Measurements from ENCODE around the gene OR7G2. TPM values are rescaled to one million over a fixed set of nuclear protein-coding genes. Genes with fewer than 3 reads are reported as not detected.
A peak's percentile ranks its signal among the peaks of the same experiment; 100 is the strongest.

Gene OR7G2
- total and polyA plus RNA-seq, 9 of the 15 experiments (the other 6 are each of a cell fraction or from before 2014, with no cell fraction given): 0.20 TPM; not detected in 8

DNA sequence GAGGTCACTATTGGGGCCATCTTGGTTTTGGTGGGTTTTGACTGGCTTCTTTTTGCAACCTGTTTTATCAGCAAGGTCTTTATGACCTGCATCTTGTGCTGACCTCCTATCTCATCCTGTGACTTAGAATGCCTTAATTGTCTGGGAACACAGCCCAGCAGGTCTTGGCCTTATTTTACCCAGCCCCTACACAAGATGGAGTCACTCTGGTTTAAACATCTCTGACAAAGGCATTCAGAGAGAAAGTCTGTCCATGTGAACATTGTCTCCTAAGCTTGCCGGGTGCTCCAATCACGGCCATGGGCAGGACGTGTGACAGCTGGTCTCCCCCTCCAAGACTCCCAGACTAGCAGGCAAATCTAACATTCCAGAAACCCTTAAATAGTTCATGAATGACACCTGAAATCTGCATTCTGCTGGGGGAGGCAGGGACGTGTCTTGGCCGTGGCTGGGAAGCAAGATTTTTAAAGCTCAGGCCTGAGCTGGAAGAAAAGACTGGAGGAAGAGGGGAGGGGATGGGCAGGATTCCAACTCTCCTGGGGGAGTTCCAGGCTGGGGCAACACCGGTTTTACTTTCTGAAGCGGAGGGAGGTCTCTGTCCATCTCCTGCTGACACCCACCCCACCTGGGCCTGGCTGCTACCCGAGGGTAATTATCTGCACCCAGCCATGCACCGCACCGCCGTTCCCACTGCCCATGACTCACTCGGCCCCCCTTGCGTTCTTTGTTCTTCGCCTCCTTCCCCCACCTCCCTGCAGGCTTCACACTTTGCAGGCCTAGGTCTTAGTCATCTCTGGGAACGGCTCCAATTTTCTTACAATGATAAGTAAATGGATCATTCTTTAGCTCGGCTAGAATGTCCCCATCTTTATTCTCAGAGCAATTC is 32.0 kb downstream of the OR7G2 start (continued):
- TF ChIP-seq ZNF644 (tag; IDR thresholded peaks at IDR 0.05; ENCODE audit: low read depth): peak; percentile 73; the same call in 1 of the 2 replicates
- no peak for TF ChIP-seq PHF8 (IDR thresholded peaks at IDR 0.05; ENCODE audit: borderline replicate concordance, low read length)
- peak; percentile 98 for TF ChIP-seq NFIC (IDR thresholded peaks at IDR 0.05)
- TF ChIP-seq NFE2 (IDR thresholded peaks at IDR 0.05; ENCODE audit: low read depth): peak; percentile 65
- TF ChIP-seq TAL1 (IDR thresholded peaks at IDR 0.05): peak; percentile 74
- TF ChIP-seq, protein P1, sequence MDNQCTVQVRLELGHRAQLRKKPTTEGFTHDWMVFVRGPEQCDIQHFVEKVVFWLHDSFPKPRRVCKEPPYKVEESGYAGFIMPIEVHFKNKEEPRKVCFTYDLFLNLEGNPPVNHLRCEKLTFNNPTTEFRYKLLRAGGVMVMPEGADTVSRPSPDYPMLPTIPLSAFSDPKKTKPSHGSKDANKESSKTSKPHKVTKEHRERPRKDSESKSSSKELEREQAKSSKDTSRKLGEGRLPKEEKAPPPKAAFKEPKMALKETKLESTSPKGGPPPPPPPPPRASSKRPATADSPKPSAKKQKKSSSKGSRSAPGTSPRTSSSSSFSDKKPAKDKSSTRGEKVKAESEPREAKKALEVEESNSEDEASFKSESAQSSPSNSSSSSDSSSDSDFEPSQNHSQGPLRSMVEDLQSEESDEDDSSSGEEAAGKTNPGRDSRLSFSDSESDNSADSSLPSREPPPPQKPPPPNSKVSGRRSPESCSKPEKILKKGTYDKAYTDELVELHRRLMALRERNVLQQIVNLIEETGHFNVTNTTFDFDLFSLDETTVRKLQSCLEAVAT (IDR thresholded peaks at IDR 0.05): no peak
- TF ChIP-seq, protein P2, sequence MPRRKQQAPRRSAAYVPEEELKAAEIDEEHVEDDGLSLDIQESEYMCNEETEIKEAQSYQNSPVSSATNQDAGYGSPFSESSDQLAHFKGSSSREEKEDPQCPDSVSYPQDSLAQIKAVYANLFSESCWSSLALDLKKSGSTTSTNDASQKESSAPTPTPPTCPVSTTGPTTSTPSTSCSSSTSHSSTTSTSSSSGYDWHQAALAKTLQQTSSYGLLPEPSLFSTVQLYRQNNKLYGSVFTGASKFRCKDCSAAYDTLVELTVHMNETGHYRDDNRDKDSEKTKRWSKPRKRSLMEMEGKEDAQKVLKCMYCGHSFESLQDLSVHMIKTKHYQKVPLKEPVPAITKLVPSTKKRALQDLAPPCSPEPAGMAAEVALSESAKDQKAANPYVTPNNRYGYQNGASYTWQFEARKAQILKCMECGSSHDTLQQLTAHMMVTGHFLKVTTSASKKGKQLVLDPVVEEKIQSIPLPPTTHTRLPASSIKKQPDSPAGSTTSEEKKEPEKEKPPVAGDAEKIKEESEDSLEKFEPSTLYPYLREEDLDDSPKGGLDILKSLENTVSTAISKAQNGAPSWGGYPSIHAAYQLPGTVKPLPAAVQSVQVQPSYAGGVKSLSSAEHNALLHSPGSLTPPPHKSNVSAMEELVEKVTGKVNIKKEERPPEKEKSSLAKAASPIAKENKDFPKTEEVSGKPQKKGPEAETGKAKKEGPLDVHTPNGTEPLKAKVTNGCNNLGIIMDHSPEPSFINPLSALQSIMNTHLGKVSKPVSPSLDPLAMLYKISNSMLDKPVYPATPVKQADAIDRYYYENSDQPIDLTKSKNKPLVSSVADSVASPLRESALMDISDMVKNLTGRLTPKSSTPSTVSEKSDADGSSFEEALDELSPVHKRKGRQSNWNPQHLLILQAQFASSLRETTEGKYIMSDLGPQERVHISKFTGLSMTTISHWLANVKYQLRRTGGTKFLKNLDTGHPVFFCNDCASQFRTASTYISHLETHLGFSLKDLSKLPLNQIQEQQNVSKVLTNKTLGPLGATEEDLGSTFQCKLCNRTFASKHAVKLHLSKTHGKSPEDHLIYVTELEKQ (CRISPR knock-in tag; IDR thresholded peaks at IDR 0.05): no peak
- no peak for TF ChIP-seq ZNF311 (CRISPR knock-in tag; IDR thresholded peaks at IDR 0.05)
- TF ChIP-seq, protein P3, sequence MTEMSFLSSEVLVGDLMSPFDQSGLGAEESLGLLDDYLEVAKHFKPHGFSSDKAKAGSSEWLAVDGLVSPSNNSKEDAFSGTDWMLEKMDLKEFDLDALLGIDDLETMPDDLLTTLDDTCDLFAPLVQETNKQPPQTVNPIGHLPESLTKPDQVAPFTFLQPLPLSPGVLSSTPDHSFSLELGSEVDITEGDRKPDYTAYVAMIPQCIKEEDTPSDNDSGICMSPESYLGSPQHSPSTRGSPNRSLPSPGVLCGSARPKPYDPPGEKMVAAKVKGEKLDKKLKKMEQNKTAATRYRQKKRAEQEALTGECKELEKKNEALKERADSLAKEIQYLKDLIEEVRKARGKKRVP (CRISPR knock-in tag; IDR thresholded peaks at IDR 0.05): no peak
- peak; percentile 68 for TF ChIP-seq BHLHE40 (IDR thresholded peaks at IDR 0.05; ENCODE audit: low read length)
- no peak for TF ChIP-seq ZBED1 (IDR thresholded peaks at IDR 0.05)
- TF ChIP-seq, protein P4, sequence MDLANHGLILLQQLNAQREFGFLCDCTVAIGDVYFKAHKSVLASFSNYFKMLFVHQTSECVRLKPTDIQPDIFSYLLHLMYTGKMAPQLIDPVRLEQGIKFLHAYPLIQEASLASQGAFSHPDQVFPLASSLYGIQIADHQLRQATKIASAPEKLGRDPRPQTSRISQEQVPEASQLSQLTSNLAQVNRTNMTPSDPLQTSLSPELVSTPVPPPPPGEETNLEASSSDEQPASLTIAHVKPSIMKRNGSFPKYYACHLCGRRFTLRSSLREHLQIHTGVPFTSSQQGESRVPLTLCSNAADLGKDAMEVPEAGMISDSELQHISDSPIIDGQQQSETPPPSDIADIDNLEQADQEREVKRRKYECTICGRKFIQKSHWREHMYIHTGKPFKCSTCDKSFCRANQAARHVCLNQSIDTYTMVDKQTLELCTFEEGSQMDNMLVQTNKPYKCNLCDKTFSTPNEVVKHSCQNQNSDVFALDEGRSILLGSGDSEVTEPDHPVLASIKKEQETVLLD (IDR thresholded peaks at IDR 0.05): peak; percentile 47; the same call in 1 of the 2 replicates
- TF ChIP-seq ZNF224 (CRISPR knock-in tag; IDR thresholded peaks at IDR 0.05): no peak
- 0 out of 2 replicates have a peak, but pooled peaks have one; percentile 17 for TF ChIP-seq MEF2A (IDR thresholded peaks at IDR 0.05; ENCODE audit: control insufficient read depth, low read depth, low read length)
- TF ChIP-seq, protein P5, sequence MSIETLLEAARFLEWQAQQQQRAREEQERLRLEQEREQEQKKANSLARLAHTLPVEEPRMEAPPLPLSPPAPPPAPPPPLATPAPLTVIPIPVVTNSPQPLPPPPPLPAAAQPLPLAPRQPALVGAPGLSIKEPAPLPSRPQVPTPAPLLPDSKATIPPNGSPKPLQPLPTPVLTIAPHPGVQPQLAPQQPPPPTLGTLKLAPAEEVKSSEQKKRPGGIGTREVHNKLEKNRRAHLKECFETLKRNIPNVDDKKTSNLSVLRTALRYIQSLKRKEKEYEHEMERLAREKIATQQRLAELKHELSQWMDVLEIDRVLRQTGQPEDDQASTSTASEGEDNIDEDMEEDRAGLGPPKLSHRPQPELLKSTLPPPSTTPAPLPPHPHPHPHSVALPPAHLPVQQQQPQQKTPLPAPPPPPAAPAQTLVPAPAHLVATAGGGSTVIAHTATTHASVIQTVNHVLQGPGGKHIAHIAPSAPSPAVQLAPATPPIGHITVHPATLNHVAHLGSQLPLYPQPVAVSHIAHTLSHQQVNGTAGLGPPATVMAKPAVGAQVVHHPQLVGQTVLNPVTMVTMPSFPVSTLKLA (conservative IDR thresholded peaks at IDR 0.05): peak in 1 of 2 experiments; percentile 57; a peak in 3 of 4 replicates
- TF ChIP-seq ADNP (tag; IDR thresholded peaks at IDR 0.05): peak; percentile 56; the same call in 1 of the 2 replicates
- TF ChIP-seq POLR3A (IDR thresholded peaks at IDR 0.05; ENCODE audit: borderline replicate concordance, extremely low read depth, insufficient read depth, insufficient read length): no peak
- no peak for TF ChIP-seq NR2F6 (CRISPR knock-in tag; IDR thresholded peaks at IDR 0.05)

All from K562 (cell line).